Activated naive CD4-positive, alpha-beta T cell treated with anti-CD3 and anti-CD28 coated beads, Interleukin-2, amount 50 U/mL, for 24 hours (primary cell): ENCODE measurements around the gene AOAH.

Source experiments
- H3K27ac Mint-ChIP-seq: one replicate; pipeline ENCODE4 v1.8.0; 2021; ENCODE audit warnings: mild to moderate bottlenecking, mixed read lengths
- H3K27me3 Mint-ChIP-seq: one replicate; pipeline ENCODE4 v1.8.0; 2021; ENCODE audit warnings: mixed read lengths
- H3K36me3 Mint-ChIP-seq: one replicate; pipeline ENCODE4 v1.8.0; 2021; ENCODE audit warnings: mixed read lengths
- H3K4me1 Mint-ChIP-seq: one replicate; pipeline ENCODE4 v1.8.0; 2021; ENCODE audit warnings: mixed read lengths
- H3K4me3 Mint-ChIP-seq: one replicate; pipeline ENCODE4 v1.8.0; 2021; ENCODE audit warnings: mild to moderate bottlenecking, mixed read lengths
- H3K9me3 Mint-ChIP-seq: one replicate; pipeline ENCODE4 v1.8.0; 2021; ENCODE audit warnings: mixed read lengths

Gene AOAH

GRCh38 chr7:36565792-36566356 lies 158.4 kb downstream of the AOAH start:
- Mint-ChIP-seq H3K4me1 (peaks cover 8% of the 10 kb centered on the region), H3K4me3 (no peak overlapping the region), H3K36me3 (peaks cover 1% of the 10 kb centered on the region)

GRCh38 chr7:36564489-36564888 lies 159.8 kb downstream of the AOAH start:
- H3K4me1 Mint-ChIP-seq = no peaks in the 10 kb centered on the region
- H3K4me3 Mint-ChIP-seq = no peak overlapping the region
- H3K36me3 Mint-ChIP-seq = peaks cover 3% of the 10 kb centered on the region
- no peak overlapping the region for H3K27ac Mint-ChIP-seq
- H3K9me3 Mint-ChIP-seq = no peaks in the 10 kb centered on the region
- no peaks in the 10 kb centered on the region for H3K27me3 Mint-ChIP-seq

More at GRCh38 chr7:36565792-36566356, 158.4 kb downstream of the AOAH start:
- Mint-ChIP-seq H3K9me3 (no peaks in the 10 kb centered on the region), H3K27ac (no peak overlapping the region), H3K27me3 (no peaks in the 10 kb centered on the region)

GRCh38 chr7:36563706-36564327 lies 160.5 kb downstream of the AOAH start:
- H3K4me3 Mint-ChIP-seq = no peak overlapping the region
- no peaks in the 10 kb centered on the region for H3K4me1 Mint-ChIP-seq
- no peaks in the 10 kb centered on the region for H3K9me3 Mint-ChIP-seq
- H3K27me3 Mint-ChIP-seq = no peaks in the 10 kb centered on the region
- H3K36me3 Mint-ChIP-seq = peaks cover 3% of the 10 kb centered on the region
- H3K27ac Mint-ChIP-seq = no peak overlapping the region

- H3K4me3 Mint-ChIP-seq = no peak overlapping the region
- H3K27me3 Mint-ChIP-seq = no peaks in the 10 kb centered on the region
- H3K4me1 Mint-ChIP-seq = no peaks in the 10 kb centered on the region
- H3K9me3 Mint-ChIP-seq = no peaks in the 10 kb centered on the region
- no peak overlapping the region for H3K27ac Mint-ChIP-seq
- H3K36me3 Mint-ChIP-seq = peaks cover 3% of the 10 kb centered on the region
Measured at GRCh38 chr7:36562121-36562520, 162.2 kb downstream of the AOAH start.

- Mint-ChIP-seq H3K4me3 (no peak overlapping the region), H3K27ac (no peak overlapping the region)
Measured at GRCh38 chr7:36549029-36549428, 175.3 kb downstream of the AOAH start.

GRCh38 chr7:36547416-36547815 lies 176.9 kb downstream of the AOAH start:
- Mint-ChIP-seq H3K36me3 (peaks cover 2% of the 10 kb centered on the region), H3K27ac (no peak overlapping the region), H3K27me3 (no peaks in the 10 kb centered on the region), H3K9me3 (no peaks in the 10 kb centered on the region), H3K4me3 (no peak overlapping the region), H3K4me1 (no peaks in the 10 kb centered on the region)

More at GRCh38 chr7:36549029-36549428, 175.3 kb downstream of the AOAH start:
- Mint-ChIP-seq H3K27me3 (no peaks in the 10 kb centered on the region), H3K4me1 (no peaks in the 10 kb centered on the region), H3K36me3 (peaks cover 2% of the 10 kb centered on the region), H3K9me3 (no peaks in the 10 kb centered on the region)

- Mint-ChIP-seq H3K27ac (no peak overlapping the region), H3K27me3 (no peaks in the 10 kb centered on the region)
Measured at GRCh38 chr7:36546331-36546730, 178.0 kb downstream of the AOAH start.

GRCh38 chr7:36545291-36545690 lies 179.0 kb downstream of the AOAH start:
- H3K4me1 Mint-ChIP-seq = no peaks in the 10 kb centered on the region
- H3K27ac Mint-ChIP-seq = no peak overlapping the region
- H3K4me3 Mint-ChIP-seq = no peak overlapping the region
- no peaks in the 10 kb centered on the region for H3K27me3 Mint-ChIP-seq
- H3K36me3 Mint-ChIP-seq = peaks cover 2% of the 10 kb centered on the region
- H3K9me3 Mint-ChIP-seq = no peaks in the 10 kb centered on the region

More at GRCh38 chr7:36546331-36546730, 178.0 kb downstream of the AOAH start:
- Mint-ChIP-seq H3K9me3 (no peaks in the 10 kb centered on the region), H3K4me3 (no peak overlapping the region), H3K36me3 (peaks cover 2% of the 10 kb centered on the region), H3K4me1 (no peaks in the 10 kb centered on the region)

GRCh38 chr7:36538126-36538525 lies 186.2 kb downstream of the AOAH start:
- no peaks in the 10 kb centered on the region for H3K9me3 Mint-ChIP-seq
- H3K27ac Mint-ChIP-seq = no peak overlapping the region
- no peak overlapping the region for H3K4me3 Mint-ChIP-seq
- peaks cover 3% of the 10 kb centered on the region for H3K36me3 Mint-ChIP-seq
- no peaks in the 10 kb centered on the region for H3K4me1 Mint-ChIP-seq
- no peaks in the 10 kb centered on the region for H3K27me3 Mint-ChIP-seq

GRCh38 chr7:36535866-36536664 lies 188.2 kb downstream of the AOAH start:
- H3K4me1 Mint-ChIP-seq = no peaks in the 10 kb centered on the region
- H3K4me3 Mint-ChIP-seq = no peak overlapping the region
- H3K36me3 Mint-ChIP-seq = peaks cover 3% of the 10 kb centered on the region
- H3K9me3 Mint-ChIP-seq = no peaks in the 10 kb centered on the region
- H3K27me3 Mint-ChIP-seq = no peaks in the 10 kb centered on the region
- H3K27ac Mint-ChIP-seq = no peak overlapping the region

GRCh38 chr7:36533717-36534116 lies 190.6 kb downstream of the AOAH start:
- H3K9me3 Mint-ChIP-seq = no peaks in the 10 kb centered on the region
- no peak overlapping the region for H3K4me3 Mint-ChIP-seq
- H3K27ac Mint-ChIP-seq = no peak overlapping the region
- H3K4me1 Mint-ChIP-seq = no peaks in the 10 kb centered on the region
- H3K36me3 Mint-ChIP-seq = peaks cover 4% of the 10 kb centered on the region
- H3K27me3 Mint-ChIP-seq = no peaks in the 10 kb centered on the region

GRCh38 chr7:36532981-36533499 lies 191.3 kb downstream of the AOAH start:
- H3K4me1 Mint-ChIP-seq = no peaks in the 10 kb centered on the region
- H3K9me3 Mint-ChIP-seq = no peaks in the 10 kb centered on the region
- no peak overlapping the region for H3K27ac Mint-ChIP-seq
- H3K27me3 Mint-ChIP-seq = no peaks in the 10 kb centered on the region
- peaks cover 1% of the 10 kb centered on the region for H3K36me3 Mint-ChIP-seq
- H3K4me3 Mint-ChIP-seq = no peak overlapping the region

GRCh38 chr7:36531951-36532350 lies 192.3 kb downstream of the AOAH start:
- no peaks in the 10 kb centered on the region for H3K27me3 Mint-ChIP-seq
- no peak overlapping the region for H3K27ac Mint-ChIP-seq
- peaks cover under 1% of the 10 kb centered on the region for H3K4me1 Mint-ChIP-seq
- H3K4me3 Mint-ChIP-seq = no peak overlapping the region
- no peaks in the 10 kb centered on the region for H3K9me3 Mint-ChIP-seq
- peaks cover 3% of the 10 kb centered on the region for H3K36me3 Mint-ChIP-seq

- Mint-ChIP-seq H3K27me3 (no peaks in the 10 kb centered on the region), H3K4me3 (no peak overlapping the region), H3K27ac (no peak overlapping the region), H3K36me3 (peaks cover 3% of the 10 kb centered on the region), H3K4me1 (peaks cover 8% of the 10 kb centered on the region), H3K9me3 (no peaks in the 10 kb centered on the region)
Measured at GRCh38 chr7:36530456-36530855, 193.8 kb downstream of the AOAH start.

- peaks cover 8% of the 10 kb centered on the region for H3K4me1 Mint-ChIP-seq
- H3K27ac Mint-ChIP-seq = no peak overlapping the region
- H3K36me3 Mint-ChIP-seq = peaks cover 3% of the 10 kb centered on the region
- no peaks in the 10 kb centered on the region for H3K27me3 Mint-ChIP-seq
- no peak overlapping the region for H3K4me3 Mint-ChIP-seq
- H3K9me3 Mint-ChIP-seq = no peaks in the 10 kb centered on the region
Measured at GRCh38 chr7:36527549-36527913, 196.8 kb downstream of the AOAH start.
